HG02938 (cell line): ENCODE measurements around the gene GAB2.
"Not testable (repeated sequence)": the region's sequence is repeated elsewhere in the genome, so short reads cannot be mapped to it uniquely, and the experiment has no call there.

Experiments used
- ATAC-seq: cut with Tn5 transposase; IDR thresholded peaks from one replicate; pipeline ENCODE4 v1.9.1; 2021; ENCODE audit warnings: mild to moderate bottlenecking, moderate library complexity; ENCODE audit not compliant: unreplicated experiment

GAB2 gene

DNA sequence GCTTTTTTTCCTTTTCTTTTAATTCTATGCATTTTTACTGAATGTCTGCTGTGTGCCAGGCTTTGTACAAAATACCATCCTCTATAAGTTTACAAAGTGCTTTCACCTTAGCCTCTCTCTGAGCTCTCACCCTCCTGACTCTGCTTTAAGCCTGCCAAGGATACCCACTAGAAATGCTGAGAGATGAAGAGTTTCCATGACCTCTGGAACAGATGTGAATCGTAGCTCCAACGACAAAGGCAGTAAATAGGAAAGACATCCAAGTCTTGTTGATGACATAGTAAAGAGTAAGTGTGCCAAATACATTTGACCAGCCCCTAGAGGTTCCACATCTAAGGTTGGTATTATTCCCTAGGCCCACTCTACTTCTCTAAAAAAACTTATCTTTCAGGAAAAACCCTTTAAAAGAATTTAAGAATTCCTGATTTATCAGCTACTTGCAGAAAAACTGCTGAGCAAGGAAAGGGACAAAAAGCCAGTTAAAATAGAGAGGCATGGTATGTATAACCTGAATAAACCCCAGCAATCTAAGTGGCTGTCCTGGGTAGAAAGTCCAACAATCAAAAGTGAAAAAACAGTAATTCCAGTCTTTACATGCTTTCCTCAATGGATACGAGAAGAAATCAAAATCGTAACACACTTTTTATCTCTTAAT is 45.4 kb downstream of the GAB2 start:
- no peak for ATAC-seq

DNA sequence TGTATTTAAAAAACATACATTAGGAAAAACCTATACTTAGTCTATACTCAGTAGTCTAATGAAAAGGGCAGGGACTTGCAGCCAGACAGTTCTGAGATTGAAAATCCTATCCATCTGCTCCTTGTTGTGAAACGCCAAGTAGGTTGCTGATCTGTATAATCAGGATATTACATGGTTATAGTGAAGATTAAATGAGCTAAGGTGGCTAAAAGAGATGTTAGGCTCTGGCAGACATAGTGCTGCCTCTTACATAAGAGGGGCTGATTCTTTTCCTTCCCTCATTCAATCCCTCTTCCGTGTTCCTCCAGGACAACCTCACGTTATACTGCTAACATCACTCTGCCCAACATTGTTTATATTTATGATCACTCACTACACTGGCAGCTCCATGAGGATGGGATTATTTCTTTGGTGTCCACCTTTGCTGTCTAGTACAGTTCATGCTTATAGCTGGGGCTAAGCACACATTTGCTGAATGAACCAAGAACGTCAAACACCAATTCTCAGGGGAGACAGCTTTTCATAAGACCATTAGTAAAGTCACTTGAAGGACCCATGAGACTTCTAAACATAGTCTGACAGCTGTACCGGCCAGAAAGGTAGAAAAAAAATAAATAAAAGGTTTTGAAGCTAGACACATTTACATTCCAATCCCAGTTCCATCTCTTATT is 46.3 kb downstream of the GAB2 start:
- ATAC-seq = no peak

DNA sequence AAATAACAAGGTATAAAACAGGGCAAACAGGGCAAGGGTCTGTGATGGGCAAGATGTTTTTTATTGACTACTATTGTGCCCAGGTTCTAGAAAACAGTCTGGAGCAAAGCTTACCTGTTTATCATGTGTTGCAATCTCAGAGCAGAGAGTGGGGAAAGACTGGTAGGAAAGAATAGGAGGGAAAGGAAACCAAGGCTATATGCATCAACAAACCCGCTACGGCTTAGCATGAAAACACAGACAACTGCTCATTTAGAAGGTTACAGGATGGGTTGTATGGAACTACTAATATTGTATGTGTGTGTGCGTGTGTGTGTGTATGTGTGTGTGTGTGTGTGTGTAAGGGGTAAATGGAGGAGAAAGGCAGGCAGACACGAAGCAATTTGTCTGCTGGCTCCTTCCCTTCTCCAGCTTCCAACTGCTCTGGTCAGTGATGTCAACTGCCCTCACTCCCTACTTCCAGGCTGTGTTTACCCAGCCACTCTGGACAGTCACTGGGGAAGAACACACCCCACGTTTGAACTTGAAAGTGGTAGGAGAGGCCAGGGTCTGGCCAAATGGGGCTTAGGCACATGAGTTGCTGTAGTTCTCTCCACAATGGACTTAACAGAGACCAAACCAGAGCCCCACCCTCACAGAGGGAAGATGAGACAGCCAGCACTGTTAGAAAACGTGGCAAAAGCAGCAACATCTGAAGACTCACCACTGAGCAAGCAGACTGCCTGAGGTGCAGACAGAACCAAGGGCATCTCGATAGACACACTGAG is 47.0 kb downstream of the GAB2 start:
- ATAC-seq = no peak

DNA sequence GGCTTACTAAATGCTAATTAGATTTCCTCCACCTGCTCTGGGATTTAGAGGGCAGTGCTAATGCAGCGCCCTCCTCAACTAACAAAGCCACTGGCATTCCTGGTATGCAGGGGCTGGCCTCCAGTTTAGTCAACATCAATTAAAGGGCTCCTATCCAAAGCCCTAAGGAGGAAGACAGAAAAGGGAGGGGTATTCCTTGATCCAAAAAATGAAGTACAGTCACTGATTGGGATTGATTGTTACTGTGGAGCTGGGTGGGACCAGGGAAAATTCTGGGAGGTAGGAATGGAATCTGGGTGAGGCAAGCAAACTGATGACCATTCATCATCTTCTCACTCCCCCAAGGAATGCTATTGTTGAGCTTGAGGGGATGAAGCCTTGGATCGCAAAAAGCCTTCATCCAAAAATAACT is 52.2 kb downstream of the GAB2 start:
- ATAC-seq = no peak

DNA sequence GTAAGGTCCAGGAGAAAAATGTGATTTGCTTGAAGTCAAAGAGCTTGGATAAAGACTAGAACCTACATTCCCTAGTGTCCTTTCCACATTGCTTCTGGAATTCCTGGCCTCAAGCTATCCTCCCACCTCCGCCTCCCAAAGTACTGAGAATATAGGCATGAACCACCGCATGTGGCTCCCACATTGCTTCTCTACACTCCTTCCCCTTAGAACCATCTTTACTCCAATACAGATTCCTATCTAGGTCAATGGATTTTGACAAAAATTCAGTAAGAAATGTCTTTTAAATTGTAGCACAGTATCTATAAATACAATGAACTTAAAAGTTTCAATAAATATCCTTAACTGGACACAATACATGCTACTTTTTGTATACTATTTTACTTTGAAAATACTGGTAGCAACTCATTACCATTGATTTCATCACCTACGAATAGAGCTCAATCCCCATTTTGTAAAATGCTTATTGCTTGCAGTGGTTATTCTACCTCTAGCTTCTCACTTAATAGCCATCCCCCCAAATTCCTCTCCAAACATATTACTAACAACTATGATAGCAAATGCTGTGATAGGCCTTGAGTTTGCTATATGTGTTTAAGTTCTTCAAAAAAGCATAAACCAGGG is 53.4 kb downstream of the GAB2 start:
- ATAC-seq = no peak

DNA sequence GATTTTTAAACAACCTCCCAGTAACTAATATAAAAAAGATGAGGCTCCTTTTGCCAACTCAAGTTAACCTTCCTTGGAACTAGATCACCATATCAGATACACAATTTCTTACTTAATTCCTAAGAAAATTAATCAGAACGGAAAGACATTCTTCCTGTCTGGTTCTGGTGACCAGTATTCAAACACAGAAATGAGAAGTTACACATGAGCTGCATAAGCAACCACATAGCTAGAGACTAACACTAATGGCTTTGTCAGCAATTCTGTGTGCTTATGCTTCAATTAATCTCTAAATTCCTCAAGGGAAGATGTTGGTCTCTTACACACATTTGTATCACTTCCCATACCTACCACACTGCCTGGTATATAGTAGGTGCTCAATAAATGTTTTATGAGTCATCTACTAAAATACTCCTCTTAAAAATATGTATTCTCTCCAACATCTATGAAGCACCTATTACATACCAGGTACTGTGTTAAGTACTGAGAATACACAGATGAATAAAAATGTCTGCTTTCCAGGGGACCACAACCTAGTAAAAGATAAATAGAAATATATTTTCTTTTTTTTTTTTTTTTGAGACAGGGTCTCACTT is 54.5 kb downstream of the GAB2 start:
- no peak for ATAC-seq

DNA sequence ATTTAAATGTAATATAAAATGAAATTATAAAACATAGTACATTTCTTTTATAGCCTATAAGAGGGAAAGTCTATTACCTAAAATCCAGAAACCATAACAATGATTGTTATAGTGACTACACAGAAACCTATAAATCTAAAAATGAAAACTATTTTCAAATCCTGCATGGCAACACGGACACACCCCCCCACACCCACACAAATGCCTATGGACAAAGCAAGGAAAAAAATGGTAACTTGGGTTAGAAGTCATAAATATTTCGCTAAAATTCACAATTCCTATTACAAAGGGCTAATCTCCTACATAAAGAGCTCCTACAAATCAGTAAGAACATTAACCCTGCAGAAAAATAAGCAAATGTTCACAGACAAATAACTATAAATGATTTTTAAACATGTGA is 56.4 kb downstream of the GAB2 start:
- ATAC-seq = no peak

DNA sequence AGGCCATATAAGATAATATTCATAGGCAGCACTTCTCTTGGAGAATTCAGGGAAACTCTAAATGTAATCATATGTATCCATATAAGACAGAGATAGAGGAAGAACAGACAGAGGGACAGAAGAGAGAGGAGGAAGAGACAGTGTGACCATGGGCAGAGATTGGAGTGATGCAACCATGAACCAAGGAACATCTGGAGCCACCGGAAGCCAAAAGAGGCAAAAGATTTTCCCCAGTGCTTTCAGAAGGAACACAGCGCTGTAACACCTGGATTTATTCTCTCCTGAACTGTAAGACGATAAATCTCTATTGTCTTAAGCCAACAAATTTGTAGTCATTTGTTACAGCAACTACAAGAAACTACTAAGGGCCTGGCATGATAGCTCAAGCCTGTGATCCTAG is 57.7 kb downstream of the GAB2 start:
- no peak for ATAC-seq

DNA sequence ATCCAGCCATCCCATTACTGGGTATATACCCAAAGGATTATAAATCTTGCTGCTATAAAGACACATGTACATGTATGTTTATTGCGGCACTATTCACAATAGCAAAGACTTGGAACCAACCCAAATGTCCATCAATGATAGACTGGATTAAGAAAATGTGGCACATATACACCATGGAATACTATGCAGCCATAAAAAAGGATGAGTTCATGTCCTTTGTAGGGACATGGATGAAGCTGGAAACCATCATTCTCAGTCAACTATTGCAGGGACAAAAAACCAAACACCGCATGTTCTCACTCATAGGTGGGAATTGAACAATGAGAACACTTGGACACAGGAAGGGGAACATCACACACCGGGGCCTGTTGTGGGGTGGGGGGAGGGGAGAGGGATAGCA is 59.7 kb downstream of the GAB2 start:
- not testable (repeated sequence) for ATAC-seq

DNA sequence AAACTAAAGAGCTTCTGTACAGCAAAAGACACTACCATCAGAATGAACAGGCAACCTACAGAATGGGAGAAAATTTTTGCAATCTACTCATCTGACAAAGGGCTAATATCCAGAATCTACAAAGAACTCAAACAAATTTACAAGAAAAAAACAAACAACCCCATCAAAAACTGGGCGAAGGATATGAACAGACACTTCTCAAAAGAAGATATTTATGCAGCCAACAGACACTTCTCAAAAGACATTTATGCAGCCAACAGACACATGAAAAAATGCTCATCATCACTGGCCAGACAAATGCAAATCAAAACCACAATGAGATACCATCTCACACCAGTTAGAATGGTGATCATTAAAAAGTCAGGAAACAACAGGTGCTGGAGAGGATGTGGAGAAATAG is 60.2 kb downstream of the GAB2 start:
- not testable (repeated sequence) for ATAC-seq

DNA sequence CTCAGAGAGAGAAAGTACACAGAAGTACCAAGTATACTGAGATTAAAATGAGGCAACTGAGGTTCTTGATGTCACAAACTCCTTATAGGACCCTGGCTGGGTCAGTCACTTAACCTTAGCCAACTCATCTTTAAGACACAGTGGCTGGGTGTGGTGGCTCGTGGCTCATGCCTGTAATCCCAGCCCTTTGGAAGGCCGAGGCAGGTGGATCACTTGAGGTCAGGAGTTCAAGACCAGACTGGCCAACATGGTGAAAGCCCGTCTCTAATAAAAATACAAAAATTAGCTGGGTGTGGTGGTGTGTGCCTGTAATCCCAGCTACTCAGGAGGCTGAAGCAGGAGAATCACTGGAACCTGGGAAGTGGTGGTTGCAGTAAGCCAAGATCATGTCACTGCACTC is 61.9 kb downstream of the GAB2 start:
- not testable (repeated sequence) for ATAC-seq

DNA sequence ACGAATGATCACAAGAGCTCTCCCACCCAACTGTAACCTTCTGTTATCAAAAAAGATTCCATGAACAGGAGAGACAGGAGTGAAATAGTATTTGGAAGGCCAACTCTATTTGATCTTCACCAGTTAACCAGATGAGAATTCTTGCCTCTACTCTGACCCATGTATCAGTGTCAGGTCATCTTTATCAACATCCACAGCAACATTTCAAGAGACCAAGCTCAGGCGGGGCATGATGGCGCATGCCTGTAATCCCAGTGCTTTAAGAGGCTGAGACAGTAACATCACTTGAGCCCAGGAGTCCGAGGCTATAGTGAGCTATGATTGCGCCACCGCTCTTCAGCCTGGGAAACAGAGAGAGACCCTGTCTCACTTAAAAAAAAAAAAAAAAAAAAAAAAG is 62.3 kb downstream of the GAB2 start:
- no peak for ATAC-seq

DNA sequence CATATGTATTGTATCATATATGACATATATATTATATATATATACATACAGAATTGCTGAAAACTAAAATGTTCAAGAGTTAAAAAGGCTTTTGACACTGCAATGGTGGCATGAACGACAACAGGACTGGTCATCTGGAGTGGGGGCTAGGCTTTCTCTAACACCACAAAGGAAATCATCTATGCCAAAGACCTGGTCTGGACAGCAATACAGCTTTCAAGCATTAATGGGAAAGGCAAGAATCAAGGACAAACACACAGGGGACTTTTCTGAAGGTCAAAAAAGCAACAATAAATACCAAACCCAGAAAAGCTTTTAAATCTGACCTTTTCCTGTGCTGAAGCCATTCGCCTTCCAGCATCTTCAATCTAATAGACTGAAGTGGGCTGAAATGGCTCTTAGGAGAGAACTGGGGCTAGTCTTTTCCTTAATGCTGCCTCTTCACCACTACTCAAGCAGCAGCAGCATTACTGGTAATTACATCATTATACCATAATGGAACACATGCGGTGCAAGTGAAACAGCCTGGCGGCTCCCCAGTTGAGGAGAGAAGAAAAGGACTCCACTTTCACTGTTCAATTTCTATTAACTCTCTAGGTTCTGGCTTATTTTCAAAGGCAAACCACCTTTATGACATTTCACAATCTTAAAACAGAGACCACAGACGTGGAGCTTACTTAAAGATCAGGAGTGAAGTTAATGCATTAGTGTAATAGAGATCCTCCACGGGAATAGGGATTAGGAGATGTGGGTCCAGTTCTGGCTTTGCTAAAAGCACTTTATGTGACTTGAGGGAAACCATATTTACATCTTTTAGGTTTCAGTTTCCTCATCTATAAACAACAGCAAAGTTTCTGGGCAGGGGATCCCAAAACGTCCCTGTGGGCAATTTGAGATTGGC is 63.0 kb downstream of the GAB2 start:
- ATAC-seq = no peak

DNA sequence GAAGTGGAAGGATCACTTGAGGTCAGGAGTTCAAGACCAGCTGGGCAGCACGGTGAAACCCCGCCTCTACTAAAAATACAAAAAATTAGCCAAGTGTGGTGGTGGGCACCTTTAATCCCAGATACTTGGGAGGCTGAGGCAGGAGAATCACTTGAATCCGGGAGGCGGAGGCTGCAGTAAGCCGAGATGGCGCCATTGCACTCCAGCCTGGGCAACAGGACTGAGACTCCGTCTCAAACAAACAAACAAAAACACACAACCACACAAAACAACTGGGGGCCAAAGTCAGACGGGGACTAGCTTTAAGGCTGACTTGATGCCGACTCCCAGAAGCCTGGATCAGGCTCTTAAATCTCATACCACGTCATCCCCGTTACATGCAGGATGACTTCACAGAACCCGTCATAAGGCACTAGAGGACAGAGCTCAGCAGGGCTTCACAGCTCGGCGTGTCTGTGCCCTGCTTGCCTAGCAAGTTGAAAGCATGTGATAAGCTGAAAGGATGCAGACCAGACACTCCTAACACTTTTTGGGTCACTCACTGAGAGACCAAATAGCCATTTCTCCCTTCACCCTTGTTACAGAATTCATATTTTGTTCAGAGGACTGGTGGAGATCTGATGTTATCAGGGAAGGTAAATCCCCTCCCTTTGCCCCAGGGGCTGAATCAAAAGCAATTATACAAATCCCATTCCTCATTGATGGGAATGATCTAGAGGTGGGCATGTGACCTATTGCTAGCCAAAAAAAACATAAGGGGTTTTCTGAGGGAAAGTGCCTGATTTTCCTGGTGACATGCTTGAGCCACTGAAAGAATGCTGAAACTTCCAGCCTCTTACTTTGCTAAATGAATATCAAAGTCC is 65.4 kb downstream of the GAB2 start:
- no peak for ATAC-seq

DNA sequence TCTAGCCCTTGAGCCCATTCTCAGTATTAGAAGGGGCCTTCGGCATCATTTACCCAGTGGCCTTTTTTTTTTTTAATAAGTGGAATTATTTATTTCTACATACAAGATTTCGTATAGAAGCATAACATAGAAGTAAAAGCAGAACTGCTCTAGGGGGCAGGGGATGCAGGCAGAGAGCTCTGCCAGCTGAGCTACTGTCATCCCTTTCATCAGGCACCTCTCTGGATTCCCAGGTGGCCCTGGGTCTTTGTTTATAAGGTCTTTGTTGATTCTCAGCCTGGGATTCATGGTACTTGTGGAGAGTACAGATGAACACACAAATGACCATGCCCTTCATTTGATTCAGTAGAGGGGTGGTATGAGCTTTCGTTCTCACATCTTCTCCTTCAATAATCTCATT is 66.4 kb downstream of the GAB2 start:
- ATAC-seq = no peak

DNA sequence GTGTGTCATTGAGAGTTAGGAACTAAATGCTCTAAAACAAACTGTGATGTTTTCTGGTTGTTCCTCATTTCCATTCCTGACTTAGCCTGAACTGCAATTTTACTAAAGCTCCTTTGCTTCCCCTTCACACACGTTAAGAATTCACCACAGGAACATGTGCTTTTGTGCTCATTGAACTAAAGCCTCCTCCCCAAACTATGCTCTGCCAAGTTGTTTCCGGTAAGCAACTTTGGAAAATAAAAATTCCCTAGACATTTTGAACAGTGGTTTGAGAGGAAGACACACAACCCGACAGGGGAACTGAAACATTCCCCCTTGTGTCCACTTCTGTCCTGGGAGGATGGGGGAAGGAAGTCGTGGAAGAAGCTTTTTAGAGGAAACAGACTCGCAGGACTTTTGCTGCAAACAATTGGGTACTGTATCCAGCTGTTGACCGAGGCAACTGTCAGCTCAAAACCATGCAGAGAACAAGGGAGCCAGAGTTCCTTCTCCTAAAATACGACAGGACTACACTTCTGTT is 66.9 kb downstream of the GAB2 start:
- ATAC-seq = no peak

DNA sequence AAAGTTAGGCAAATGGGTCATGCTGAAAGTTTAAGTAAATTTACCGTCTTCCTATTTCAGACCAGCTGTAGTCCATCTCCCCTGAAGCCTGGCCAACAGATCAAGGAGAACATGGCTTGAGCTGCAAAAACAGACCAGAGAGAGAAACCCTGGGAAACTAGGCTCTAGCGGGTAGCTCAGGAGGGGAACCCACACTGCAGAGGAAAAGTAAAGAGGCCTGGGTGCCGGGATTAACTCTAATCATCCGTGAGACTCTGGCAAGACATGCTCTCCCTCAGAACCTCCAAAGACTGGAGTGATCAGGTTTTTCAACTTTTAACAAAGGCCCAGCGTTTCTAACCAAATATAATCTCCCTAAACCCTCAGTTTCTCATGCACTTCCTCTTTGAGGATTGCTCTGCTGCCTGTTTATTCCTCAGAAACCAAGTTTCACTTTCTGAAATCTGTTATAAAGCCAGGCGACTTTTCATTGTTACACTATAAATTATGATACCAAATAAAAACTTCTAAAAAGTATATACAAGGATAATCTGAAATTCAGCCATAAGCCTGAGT is 67.5 kb downstream of the GAB2 start:
- no peak for ATAC-seq

DNA sequence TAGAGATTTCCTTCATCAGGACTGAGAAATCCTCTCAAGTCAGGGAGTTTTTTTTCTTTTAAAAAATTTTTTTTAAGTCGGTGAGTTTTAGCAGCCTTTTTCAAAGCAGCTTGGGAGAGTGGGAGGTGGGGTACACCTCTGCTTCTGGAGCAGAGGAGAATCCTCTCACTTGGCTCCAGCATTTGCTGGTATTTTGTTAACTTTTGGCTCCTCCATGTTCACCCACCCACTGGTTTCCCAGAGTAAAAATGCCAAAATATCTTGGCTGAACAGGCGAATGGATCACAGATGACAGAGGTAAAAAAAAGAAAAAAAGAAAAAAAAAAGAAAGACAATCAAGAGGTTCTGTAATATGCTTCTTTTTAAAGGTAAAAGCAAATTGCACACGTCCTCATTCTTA is 68.0 kb downstream of the GAB2 start:
- no peak for ATAC-seq

DNA sequence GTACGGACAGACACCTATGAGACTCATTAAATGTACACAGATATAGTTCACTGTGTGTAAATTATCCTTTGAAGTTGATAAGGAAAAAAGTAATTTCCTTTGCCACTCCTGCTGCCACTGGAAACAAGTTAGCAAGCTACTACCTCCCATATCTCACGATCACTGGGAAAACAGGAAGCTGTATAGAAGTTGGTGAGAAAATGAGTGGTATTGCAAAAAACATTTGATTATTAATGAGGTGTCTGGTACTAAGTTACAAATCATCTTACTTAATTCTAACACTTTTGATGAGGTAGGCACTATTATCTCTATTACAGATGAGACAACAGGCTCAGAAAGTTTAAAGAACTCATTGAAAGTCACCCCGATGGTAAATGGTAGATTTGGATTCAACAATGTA is 68.5 kb downstream of the GAB2 start:
- no peak for ATAC-seq
